Ovary (tissue), 9 donors: ENCODE data around the gene THAP10. TPM values are rescaled to one million over a fixed set of nuclear protein-coding genes. Genes with fewer than 3 reads are reported as not detected.

Experiments used
- DNase-seq, 5 donors: peaks; one replicate each; pipeline ENCODE4 v3.0.0-alpha.2; 2019 to 2020
- H3K27ac ChIP-seq, 2 donors: fragments of 200-600 bp; one replicate each; pipeline versions ENCODE4 v1.5.1 to v1.8.0; 2019 to 2022
- H3K27me3 ChIP-seq: fragments of 200-600 bp; one replicate; pipeline ENCODE4 v1.8.0; 2022
- H3K36me3 ChIP-seq: fragments of 200-600 bp; sonication (generic); one replicate; pipeline ENCODE4 v1.5.1; 2019
- H3K4me1 ChIP-seq: one replicate; pipeline ENCODE4 v1.8.1; 2013; ENCODE audit warnings: mild to moderate bottlenecking, moderate library complexity; ENCODE audit not compliant: insufficient read depth
- H3K4me3 ChIP-seq: fragments of 200-600 bp; sonication (generic); one replicate; pipeline ENCODE4 v1.5.1; 2017
- H3K9me3 ChIP-seq, 2 donors: fragments of 200-600 bp in 1 of 2; sonication (generic) in 1 of 2; one replicate each; pipeline versions ENCODE4 v1.5.1 to v1.8.1; 2013 to 2019; ENCODE audit warnings: mild to moderate bottlenecking in 1 of 2, moderate library complexity in 1 of 2
- EP300 ChIP-seq: sonication (generic); formaldehyde crosslinking; IDR thresholded peaks from one replicate; pipeline ENCODE4 v1.6.1; 2017; ENCODE audit warnings: antibody characterized with exemption
- POLR2A ChIP-seq: fragments of 450-650 bp; IDR thresholded peaks from one replicate; pipeline ENCODE4 v1.6.1; 2017; ENCODE audit warnings: antibody characterized with exemption, mild to moderate bottlenecking, moderate library complexity
- WGBS, 3 donors: extraction: QIAGEN DNeasy Blood & Tissue Kit in 1 of 3; methylation state at CpG; one replicate each; pipeline versions ENCODE4 v1.1.5 to v1.1.7; 2013 to 2017; 5-methylcytosine and 5-hydroxymethylcytosine counted together
- intact Hi-C, 4 donors: fragments of 100-400 bp; cut with DNase I; formaldehyde crosslinking; loops; one replicate each; pipeline versions ENCODE4 v1.11.0 to v1.15.1; 2022 to 2023
- polyA plus RNA-seq, 2 donors: library from polyadenylated mRNA; stranded (reverse); fragments of 200-250 nt in 1 of 2; fragments of 350-450 nt in 1 of 2; fragmentation: Illumina TruSeq in 1 of 2; extraction: RNeasy Lipid Tissue Mini Kit (QIAGEN cat#74804) in 1 of 2; gene quantifications; one replicate each; pipeline ENCODE4 v1.2.3, GENCODE V29; 2013 to 2014
- total RNA-seq, 7 donors: library from RNA; depleted of rRNA in 2 of 7; stranded (reverse); fragments of >200 nt in 2 of 7; fragmentation: NEBNext Ultra II Directional in 3 of 7; extraction: Animal tissue kit (Norgen Biotek cat#: 25700) in 3 of 7; gene quantifications; one replicate each; pipeline versions ENCODE4 v1.1.0 to v1.2.4, GENCODE V29; 2016 to 2023
- TF ChIP-seq, protein P1 (sequence below), 3 donors: fragments of 450-650 bp in 2 of 3; fragments of 200-600 bp in 1 of 3; IDR thresholded peaks; one replicate each; pipeline versions ENCODE4 v1.5.1 to v1.8.0; 2016 to 2022; ENCODE audit warnings: antibody characterized with exemption in 3 of 3, mild to moderate bottlenecking in 1 of 3
- donor health status: DM: no; HTN: no; CAD: no; lungs with moderate emphysema.
- donor health status: DM: no; HTN: no; CAD: no.
- donor health status: Bipolar disorder and iron deficiency.
- donor health status: DM: yes; HTN: yes; CAD: no.
- donor health status: DM: no; HTN: no; CAD: no.
- donor health status: DM: yes; HTN: yes; CAD: no.

THAP10 gene
- total and polyA plus RNA-seq, 9 donors, result 2.6 to 5.0 (median 3.7) TPM

GRCh38 chr15:70854666-70854976 lies 37.6 kb downstream of the THAP10 start:
- Histone ChIP-seq H3K4me3 (peak overlapping the region; percentile 83), H3K27me3 (no peaks in the 10 kb centered on the region), H3K4me1 (peaks cover 13% of the 10 kb centered on the region), H3K36me3 (no peaks in the 10 kb centered on the region), H3K9me3 (no peaks in the 10 kb centered on the region), H3K27ac (peak overlapping the region; percentile 87 to 97)
- TF ChIP-seq EP300, result no peak
- TF ChIP-seq, protein P1, sequence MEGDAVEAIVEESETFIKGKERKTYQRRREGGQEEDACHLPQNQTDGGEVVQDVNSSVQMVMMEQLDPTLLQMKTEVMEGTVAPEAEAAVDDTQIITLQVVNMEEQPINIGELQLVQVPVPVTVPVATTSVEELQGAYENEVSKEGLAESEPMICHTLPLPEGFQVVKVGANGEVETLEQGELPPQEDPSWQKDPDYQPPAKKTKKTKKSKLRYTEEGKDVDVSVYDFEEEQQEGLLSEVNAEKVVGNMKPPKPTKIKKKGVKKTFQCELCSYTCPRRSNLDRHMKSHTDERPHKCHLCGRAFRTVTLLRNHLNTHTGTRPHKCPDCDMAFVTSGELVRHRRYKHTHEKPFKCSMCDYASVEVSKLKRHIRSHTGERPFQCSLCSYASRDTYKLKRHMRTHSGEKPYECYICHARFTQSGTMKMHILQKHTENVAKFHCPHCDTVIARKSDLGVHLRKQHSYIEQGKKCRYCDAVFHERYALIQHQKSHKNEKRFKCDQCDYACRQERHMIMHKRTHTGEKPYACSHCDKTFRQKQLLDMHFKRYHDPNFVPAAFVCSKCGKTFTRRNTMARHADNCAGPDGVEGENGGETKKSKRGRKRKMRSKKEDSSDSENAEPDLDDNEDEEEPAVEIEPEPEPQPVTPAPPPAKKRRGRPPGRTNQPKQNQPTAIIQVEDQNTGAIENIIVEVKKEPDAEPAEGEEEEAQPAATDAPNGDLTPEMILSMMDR (IDR thresholded peaks at IDR 0.05), result no peak
- no peak for TF ChIP-seq POLR2A
- peak in 1 of 5 donors; percentile 52 for DNase-seq
- intact Hi-C loops, result no loop called here
- 26 to 46% (median 28%) methylated on average over 4 of the region's 4 CpGs for WGBS, 3 donors

DNA sequence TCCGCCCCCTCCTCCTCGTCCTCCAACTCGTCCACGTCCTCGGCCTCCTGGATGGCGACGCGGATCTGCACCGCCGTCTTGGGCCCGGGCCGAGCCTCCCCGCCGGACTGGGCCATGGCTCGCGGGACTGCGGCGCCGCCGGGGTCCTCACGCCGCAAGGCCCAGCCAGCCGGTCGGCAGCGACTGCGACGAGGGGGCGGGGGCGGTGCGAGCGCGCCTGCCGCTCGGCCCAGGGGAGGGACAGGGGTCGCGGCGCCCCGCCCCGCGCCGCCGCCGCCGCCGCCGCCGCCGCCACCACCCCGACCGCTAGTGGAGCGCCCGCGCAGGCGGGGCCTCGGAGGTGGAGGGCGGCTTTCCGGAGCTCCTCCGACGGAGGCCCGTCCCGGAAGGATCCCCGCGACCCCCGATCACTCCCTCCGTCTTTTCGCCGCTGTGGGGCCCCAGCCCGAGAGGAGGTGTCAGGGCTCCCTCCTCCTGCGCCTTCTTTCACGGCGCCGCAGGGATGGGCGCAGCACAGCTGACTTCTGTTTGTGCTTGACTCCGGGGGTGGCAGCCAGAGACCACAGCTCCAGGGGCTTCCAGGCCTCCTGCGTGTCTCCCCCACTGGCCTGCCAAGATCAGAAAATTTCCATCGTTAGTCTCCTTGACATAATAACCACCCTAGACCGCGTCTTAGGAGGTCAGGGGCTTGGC lies 38.1 kb downstream of the THAP10 start, which contains the start of gene LARP6:
Gene LARP6 (minus strand): TSS at position 185 of the 693 bp plus-strand sequence. CDS start 69 bp downstream, at position 116.
- peak within 1 kb of the TSS; percentile 83 for H3K4me3 ChIP-seq
- peak; percentile 66 to 80 (median 75) for DNase-seq
- TF ChIP-seq POLR2A, result peak; percentile 64
- TF ChIP-seq, protein P1 (IDR thresholded peaks at IDR 0.05), result no peak
- TF ChIP-seq EP300, result peak; percentile 3
- WGBS, 3 donors, result 1 to 2% (median 1%) methylated on average over 23 to 78 of the region's 78 CpGs
- H3K27ac ChIP-seq, result peak within 1 kb of the TSS; percentile 87 to 97
- no peaks in the 10 kb centered on the region for H3K9me3 ChIP-seq
- intact Hi-C loops, result no loop called here
- H3K4me1 ChIP-seq, result peaks cover 11% of the 10 kb centered on the region
- H3K36me3 ChIP-seq, result no peaks in the 10 kb centered on the region
- H3K27me3 ChIP-seq, result no peaks in the 10 kb centered on the region

- peaks cover 7% of the 10 kb centered on the region for H3K4me1 ChIP-seq
Measured at GRCh38 chr15:70853318-70853972, 38.8 kb downstream of the THAP10 start.

DNA sequence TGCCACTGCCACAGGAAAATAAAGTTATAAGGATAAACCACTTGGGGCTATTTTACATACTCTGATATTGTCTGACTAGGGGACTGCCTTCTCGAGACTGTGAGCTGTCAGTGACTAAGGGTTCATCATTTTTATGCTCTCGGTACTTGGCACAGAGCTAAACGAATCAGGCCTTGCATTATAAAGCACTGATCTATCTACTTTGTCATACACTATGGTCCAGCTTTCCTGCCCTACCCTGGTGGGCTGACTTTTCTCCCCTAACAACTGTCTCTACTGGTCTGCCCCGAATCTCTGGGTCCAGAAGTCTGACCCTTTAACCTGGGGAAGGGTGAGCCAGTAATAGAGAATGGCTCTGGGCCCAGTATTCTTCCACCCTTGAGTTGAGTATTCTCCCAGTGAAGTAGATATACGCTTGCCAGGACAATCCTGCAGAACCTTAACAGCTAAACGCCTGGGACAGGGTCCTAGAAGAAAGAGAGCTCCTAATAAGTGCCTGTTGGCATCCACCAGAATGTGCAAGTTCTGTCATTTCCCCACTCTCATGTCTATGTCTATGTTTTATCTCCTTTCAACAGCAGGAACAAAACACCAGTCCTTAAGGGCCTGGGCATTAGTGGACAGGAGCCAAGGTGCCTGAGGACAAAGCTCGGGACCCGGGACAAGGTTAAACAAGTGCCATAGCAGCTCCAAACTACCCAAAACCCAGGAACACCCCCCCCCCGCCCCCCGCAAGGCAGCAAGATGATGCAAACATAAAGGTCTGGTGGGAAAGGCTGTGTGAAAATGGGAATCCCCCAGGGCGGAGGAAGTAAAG lies 39.5 kb downstream of the THAP10 start:
- H3K27me3 ChIP-seq, result no peaks in the 10 kb centered on the region
- no peak for TF ChIP-seq EP300
- TF ChIP-seq POLR2A, result no peak
- TF ChIP-seq, protein P1 (IDR thresholded peaks at IDR 0.05), result no peak
- H3K4me3 ChIP-seq, result peak overlapping the region; percentile 83
- intact Hi-C loops, result no loop called here
- no peaks in the 10 kb centered on the region for H3K36me3 ChIP-seq
- peak overlapping the region; percentile 87 to 97 for H3K27ac ChIP-seq
- no peak for DNase-seq
- WGBS, 3 donors, result 34 to 40% (median 36%) methylated on average over 11 of the region's 11 CpGs
- no peaks in the 10 kb centered on the region for H3K9me3 ChIP-seq
- peaks cover 7% of the 10 kb centered on the region for H3K4me1 ChIP-seq

More at GRCh38 chr15:70853318-70853972, 38.8 kb downstream of the THAP10 start:
- TF ChIP-seq, protein P1 (IDR thresholded peaks at IDR 0.05), result no peak
- TF ChIP-seq EP300, result no peak
- TF ChIP-seq POLR2A, result no peak
- H3K9me3 ChIP-seq, result no peaks in the 10 kb centered on the region
- peak overlapping the region; percentile 83 for H3K4me3 ChIP-seq
- no peaks in the 10 kb centered on the region for H3K27me3 ChIP-seq
- intact Hi-C loops, result no loop called here
- WGBS, 3 donors, result 1 to 4% (median 1%) methylated on average over 25 to 54 of the region's 54 CpGs
- H3K36me3 ChIP-seq, result no peaks in the 10 kb centered on the region
- H3K27ac ChIP-seq, result peak overlapping the region; percentile 87 to 97
- peak; percentile 39 to 70 (median 64) for DNase-seq
